ENCODE data around the gene HDAC9.

Gene HDAC9

DNA sequence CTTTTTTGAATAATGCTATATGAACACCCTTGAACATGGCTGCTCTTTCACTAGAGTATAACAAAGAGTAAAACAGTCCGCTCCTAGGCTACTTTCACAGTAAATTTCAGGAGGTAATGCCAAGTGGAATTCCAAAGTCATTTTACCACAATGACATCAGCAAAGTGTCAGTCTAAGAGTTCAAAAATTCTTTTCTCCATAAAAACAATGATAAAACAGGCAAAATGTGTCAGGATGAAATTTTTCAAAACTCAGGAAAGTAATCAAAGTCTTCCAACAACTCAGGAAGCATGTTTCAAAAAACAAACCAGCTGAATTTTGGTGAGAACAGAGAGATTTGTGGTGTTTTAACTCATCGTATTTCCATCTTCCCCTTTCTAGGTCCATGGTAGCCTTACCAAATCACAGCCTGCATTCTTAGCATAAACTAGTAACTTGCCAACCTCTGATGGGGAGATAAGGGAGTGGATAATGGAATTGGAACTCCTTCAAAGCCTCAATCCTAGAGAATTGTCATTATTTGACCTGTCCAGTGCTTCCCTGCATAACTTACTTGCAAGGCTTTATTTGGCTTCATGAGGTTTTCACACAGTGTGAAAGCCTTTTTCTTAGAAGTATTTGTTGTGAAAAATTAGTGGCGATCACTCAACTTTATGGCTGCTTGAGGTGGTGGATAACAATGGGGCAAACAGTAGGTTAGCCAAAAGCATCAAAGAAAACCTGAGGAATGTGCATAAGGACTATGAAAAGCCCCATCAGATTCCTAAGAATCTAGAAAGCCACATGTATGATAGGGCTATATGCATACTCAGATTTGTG is 302.7 kb downstream of the HDAC9 start:
- DNase-seq: no peak

DNA sequence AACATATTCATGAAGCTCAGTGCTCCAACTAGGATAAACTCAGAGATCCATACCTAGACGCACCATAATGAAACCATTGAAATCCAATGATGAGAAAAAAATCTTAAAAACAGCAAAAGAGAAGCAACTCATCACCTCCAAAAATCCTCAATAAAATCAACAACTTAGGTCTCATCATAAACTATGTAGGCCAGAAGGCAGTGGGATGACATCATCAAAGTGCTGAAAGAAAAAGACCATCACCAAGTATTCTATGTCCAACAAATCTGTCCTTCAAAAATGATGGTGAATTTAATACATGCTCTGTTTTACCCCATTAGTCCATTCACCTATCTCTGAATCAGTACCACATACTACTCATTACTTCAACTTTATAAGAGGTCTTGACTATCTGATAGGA is 304.4 kb downstream of the HDAC9 start:
- no peak for DNase-seq

DNA sequence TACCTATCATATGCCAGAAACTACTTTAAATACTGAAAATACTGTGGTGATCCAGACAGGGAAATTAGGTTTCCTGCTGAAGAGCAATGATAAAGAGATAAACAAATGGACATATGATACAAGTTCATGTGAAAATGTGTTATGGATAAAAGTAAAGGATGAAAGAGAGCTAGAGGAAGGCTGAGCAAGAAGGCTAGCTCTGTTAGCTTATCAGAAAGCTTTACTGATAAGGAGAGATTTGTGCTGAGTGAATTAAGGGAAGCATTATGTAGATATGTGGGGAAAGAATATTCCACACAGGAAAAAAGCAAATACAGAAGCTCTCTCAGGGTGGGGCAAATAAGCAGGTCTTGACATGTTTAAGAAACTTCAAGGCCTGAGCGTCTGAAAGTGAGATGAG is 308.4 kb downstream of the HDAC9 start:
- DNase-seq: no peak

DNA sequence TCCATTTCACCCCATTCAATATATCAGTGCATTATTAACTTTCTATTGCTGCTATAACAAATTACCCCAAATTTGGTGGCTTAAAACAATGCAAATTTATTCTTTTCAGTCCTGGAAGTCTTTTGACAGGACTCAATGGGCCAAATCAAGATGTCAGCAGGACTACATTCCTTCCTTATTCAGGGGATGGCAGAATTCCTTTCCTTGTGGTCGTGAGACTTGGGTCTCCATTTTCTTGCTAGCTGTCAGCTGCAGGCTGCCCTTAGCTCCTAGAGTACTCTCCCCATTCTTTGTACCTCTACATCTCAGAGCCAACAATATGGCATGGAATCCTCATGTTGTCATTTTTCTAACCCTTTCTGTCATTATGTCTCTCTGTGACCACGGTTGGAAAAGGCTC is 310.6 kb downstream of the HDAC9 start:
- DNase-seq: no peak

- DNase-seq: no peak
These were observed 312.5 kb downstream of the HDAC9 start for GRCh38 chr7:18808026-18808425.

DNA sequence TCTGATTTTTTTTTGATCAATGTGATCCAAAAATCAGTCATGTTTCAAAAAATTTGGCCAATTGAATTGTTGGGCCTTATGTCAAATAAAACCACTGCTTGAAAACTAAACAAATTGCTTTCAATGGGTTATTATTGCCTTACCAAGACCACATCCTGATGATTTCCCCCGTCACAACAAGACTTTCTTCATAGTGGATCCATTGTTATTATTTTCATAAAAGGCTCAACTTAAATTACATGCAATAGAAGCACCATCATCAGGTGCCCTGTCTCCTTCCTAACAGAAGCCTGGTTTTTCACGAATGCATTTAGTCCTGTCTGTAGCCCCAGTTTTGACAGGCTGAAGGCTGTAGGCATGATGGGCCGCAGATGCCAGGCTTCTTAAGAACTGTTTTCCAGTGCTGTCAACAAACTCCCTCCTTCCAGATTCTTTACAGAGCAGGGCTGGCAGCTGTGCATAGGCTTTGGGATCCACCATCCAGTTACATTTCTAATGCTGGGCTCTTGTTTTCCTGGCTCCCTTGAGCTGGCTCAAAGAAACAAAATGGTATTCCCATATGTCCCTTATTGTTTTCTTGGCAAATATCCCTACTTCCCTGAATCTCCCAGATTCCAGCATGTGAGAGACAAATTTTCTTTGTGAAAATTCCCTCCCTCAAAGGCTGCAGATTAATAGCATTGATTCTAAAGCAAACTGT is 319.9 kb downstream of the HDAC9 start:
- DNase-seq: no peak

DNA sequence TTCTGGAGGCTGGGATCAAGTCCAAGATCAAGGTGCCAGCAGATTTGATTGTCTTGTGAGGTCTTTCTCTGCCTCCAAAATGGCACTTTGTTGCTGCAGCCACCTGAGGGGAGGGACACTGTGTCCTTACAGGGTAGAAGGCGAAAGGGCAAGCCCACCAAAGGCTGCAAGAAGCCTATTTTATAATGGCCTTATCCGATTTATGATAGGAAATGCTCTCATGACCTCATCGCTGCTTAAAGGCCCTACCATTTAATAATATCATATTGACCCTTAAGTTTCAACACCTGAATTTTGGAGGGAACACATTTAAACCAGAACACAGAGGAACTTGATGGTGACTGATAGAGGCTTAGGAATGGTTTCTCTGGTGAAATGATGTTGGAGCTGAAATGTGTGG is 325.4 kb downstream of the HDAC9 start:
- DNase-seq: no peak

GRCh38 chr7:18821554-18821953 is 326.0 kb downstream of the HDAC9 start:
- DNase-seq: no peak

- no peak for DNase-seq
These were observed 328.6 kb downstream of the HDAC9 start for GRCh38 chr7:18824157-18824556.

DNA sequence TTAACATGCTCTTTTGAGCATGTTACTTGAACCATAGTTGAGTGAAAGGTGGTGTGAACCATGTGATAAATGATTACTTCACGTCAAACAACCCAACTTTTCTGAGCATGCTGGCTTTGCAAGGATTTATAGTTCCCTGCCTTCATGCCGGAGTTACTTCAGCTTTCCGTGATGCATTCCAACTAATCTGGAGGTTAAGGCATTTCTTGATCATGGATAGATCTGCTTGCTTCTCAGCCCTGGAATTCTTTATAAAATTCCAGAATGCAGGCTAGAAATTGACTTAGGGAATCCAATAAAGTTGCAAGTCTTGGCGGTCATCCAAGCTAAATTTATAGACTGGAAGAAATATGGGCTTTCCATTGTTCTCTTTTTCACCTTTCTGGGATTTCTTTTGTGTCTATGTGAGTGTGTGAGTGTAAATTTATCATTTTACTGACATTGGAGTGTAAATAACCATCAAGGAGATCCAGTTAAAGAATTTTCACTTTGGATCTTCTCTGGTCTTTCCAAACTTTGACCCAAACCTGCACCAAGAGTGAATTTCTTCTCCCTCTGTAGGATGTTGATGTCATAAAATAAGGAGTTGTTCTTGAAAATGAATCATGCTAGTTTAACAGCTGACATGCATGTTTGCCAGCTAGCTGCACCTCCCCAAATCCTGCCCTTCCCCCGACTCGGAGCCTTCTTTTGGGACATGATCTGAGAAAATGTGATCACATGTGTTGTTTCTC is 332.9 kb downstream of the HDAC9 start:
- no peak for DNase-seq

DNA sequence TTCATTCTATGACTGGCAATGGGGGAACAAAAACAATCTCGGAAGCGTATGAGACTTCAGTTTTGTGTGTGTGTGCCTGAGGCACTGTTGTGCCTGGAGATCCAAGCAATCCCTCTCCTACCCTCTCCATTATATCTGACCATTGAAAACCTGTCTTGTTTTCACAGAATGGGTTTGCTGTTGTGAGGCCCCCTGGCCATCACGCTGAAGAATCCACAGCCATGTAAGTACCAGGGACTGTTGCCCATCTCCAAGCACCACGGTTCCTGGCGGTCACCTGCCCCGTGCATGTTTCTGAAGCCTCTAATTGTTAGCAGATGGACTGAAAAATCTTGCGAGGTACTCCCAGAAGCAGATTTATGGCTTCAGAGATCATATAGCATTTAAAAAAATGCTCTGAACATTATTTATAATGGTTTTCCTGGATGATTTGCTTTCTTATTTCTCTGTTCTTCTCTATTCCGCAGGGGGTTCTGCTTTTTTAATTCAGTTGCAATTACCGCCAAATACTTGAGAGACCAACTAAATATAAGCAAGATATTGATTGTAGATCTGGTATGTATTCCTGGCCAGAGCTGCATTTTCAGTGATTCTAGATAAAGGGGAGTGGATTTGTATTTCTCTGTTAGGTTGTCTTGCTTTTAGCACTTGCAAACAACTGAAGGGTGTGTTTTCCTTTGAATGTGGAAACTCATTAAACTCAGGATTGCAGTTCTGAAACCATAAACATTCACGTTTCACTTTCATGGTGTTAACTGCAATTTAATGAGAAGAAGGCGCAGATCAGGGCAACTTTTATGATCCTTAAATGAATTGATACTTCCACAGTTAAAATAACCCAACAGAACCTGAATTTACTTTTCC is 333.7 kb downstream of the HDAC9 start:
- DNase-seq: no peak

DNA sequence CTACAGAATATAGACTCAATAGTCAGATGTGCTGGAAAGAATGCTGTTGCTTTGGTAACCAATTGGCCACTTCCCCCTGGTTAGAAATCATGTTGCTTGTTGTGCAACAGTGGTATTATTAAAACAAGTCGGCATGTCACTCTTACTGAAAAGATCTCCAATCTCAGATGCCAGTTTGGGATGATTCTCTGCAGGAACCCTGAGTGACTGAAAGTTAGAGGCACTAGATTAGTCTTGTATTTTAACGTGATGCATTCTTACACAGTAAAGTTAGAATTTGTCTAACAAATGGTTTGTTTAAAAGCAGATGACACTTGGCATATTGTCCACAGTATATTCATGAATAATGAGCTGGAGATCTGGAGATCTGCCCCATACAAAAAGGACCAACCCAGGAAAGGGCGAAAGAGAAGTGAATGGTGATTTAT is 334.3 kb downstream of the HDAC9 start:
- DNase-seq: no peak

GRCh38 chr7:18831419-18831818 is 335.9 kb downstream of the HDAC9 start:
- DNase-seq: no peak

GRCh38 chr7:18831943-18832342 is 336.4 kb downstream of the HDAC9 start:
- no peak for DNase-seq

DNA sequence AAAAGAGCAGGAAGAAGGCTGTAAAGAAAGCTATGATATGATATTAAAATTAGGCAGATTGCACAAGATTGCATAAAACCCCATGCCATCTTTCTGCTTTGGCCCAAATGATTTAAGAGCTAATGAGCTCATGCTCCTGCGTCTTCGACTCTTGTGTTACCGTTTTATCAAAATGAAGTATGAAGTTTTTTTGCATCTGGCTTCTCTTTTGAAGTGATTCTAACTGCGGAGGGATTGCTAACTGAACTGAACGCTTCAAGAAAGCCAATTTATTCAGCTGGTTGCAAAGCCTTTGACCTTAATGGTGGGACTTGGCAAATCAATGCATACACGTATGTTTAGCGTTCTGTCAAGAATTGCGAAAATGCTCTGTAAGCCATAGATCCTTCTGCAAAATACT is 339.0 kb downstream of the HDAC9 start:
- no peak for DNase-seq

DNA sequence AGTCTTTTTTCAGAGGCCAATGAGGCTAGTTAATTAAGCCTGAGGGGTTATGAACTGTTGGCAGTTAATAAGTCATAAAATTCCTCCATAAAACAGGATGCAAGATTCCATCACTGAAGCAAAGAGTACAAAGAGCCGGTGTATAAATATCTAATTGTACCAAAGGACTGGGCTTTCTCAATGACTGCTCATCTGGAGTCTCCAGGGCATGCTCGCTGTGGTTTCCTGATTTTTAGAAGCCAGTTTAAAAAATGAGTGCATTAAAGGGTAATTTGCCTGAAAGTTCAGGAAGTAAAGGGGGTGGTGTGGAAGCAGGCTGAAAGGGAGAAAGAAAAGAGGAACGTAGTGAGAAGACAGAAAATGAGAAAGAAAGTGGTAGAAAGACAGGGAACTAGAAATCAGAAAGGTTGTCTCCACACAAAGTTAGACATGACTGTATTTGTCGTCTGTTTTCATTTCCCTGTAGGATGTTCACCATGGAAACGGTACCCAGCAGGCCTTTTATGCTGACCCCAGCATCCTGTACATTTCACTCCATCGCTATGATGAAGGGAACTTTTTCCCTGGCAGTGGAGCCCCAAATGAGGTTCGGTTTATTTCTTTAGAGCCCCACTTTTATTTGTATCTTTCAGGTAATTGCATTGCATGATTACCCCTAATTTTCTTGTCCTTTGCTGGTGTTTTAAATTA is 339.6 kb downstream of the HDAC9 start:
- DNase-seq: no peak

DNA sequence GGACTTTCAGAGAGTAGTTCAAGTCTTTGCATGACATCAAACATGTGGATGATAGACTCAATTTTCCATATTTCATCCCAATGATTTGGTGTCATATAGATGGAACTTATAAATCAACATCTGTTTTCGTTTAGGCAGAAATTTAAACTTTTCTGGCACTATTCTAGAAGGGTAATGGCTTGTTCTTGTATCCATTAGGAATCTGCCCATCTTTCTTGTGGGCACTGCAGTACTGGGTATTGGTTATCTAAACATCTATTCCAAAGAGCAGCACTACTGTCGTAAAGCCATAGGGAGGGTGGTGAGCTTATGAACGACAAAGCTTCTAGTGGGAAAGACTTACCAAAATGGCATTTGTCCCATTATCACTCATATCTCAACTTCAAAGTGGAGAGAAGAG is 348.4 kb downstream of the HDAC9 start:
- no peak for DNase-seq

GRCh38 chr7:18844735-18845134 is 349.2 kb downstream of the HDAC9 start:
- DNase-seq: no peak

- no peak for DNase-seq
These were observed 350.2 kb downstream of the HDAC9 start for GRCh38 chr7:18845700-18846099.

- DNase-seq: no peak
These were observed 351.2 kb downstream of the HDAC9 start for GRCh38 chr7:18846765-18847215.

DNA sequence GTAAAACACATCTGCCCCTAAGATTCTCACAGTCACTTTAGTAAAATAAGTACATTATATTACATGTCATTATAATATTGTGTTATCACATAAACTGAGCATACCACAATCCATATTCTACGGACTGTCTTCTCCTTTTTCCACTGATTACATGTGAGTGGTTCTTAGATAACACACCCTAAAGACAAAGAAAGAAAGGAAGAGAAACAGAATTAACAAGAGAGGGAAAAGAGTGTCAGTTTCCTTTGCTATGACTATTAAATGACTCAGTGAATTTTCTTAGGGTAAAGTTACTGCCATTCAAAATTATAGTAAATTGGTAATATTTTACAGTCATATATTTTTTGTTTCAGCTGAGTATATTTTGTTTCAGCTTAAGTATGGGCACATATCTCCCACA is 353.6 kb downstream of the HDAC9 start:
- no peak for DNase-seq

GRCh38 chr7:18855796-18856195 is 360.2 kb downstream of the HDAC9 start:
- DNase-seq: no peak

Data from activated naive CD4-positive, alpha-beta T cell treated with Interleukin-2 at 50 U/mL for 16 hours (primary cell).